Raji (cell line): Measurements from ENCODE around the gene VPS37C.
"Not testable (repeated sequence)": the region's sequence is repeated elsewhere in the genome, so short reads cannot be mapped to it uniquely, and the experiment has no call there.

Source experiments
- POLR2A ChIP-seq: IDR thresholded peaks from 2 replicates; pipeline ENCODE4 v1.6.1; 2011; ENCODE audit warnings: low read depth, low read length, control low read depth; ENCODE audit not compliant: insufficient read depth

The VPS37C gene

GRCh38 chr11:61161190-61162091 is at the start of gene VPS37C:
VPS37C (minus strand) TSS chr11:61161426; CDS start chr11:61138829, 22,597 bp downstream.
- peak; percentile 90 for TF ChIP-seq POLR2A

- not testable (repeated sequence) for TF ChIP-seq POLR2A
Measured at GRCh38 chr11:61202950-61203746, 41.9 kb upstream of the VPS37C start, which contains the start of gene PGA3. PGA3 (plus strand) TSS chr11:61203515; CDS start chr11:61203565, 50 bp downstream.

GRCh38 chr11:61201476-61201875 is 40.2 kb upstream of the VPS37C start:
- no peak for TF ChIP-seq POLR2A

- no peak for TF ChIP-seq POLR2A
Measured at GRCh38 chr11:61198948-61199523, 37.8 kb upstream of the VPS37C start.

GRCh38 chr11:61198361-61198760 is 37.1 kb upstream of the VPS37C start:
- no peak for TF ChIP-seq POLR2A

GRCh38 chr11:61195719-61196118 is 34.5 kb upstream of the VPS37C start:
- TF ChIP-seq POLR2A, result no peak

- no peak for TF ChIP-seq POLR2A
Measured at GRCh38 chr11:61194981-61195695, 33.9 kb upstream of the VPS37C start.

- no peak for TF ChIP-seq POLR2A
Measured at GRCh38 chr11:61194169-61194671, 33.0 kb upstream of the VPS37C start.

GRCh38 chr11:61193596-61193995 is 32.4 kb upstream of the VPS37C start:
- TF ChIP-seq POLR2A, result no peak

GRCh38 chr11:61189933-61190332 is 28.7 kb upstream of the VPS37C start:
- TF ChIP-seq POLR2A, result no peak

- no peak for TF ChIP-seq POLR2A
Measured at GRCh38 chr11:61187505-61188130, 26.4 kb upstream of the VPS37C start.

GRCh38 chr11:61186504-61186903 is 25.3 kb upstream of the VPS37C start:
- no peak for TF ChIP-seq POLR2A

- no peak for TF ChIP-seq POLR2A
Measured at GRCh38 chr11:61183645-61184044, 22.4 kb upstream of the VPS37C start.

GRCh38 chr11:61181489-61181888 is 20.3 kb upstream of the VPS37C start:
- TF ChIP-seq POLR2A, result no peak

GRCh38 chr11:61176446-61176845 is 15.2 kb upstream of the VPS37C start:
- no peak for TF ChIP-seq POLR2A

- no peak for TF ChIP-seq POLR2A
Measured at GRCh38 chr11:61174949-61175348, 13.7 kb upstream of the VPS37C start.
